22Rv1 (cell line): ENCODE results near the gene RWDD2A.

Source experiments
- CTCF ChIP-seq: fragments of 450-650 bp; IDR thresholded peaks from 2 replicates; pipeline ENCODE4 v1.5.1; 2017; ENCODE audit warnings: mild to moderate bottlenecking
- ZFX ChIP-seq: fragments of 450-650 bp; IDR thresholded peaks from 2 replicates; pipeline ENCODE4 v1.6.1; 2017; ENCODE audit warnings: antibody characterized with exemption, borderline replicate concordance

- TF ChIP-seq CTCF (no peak), ZFX (no peak)
Measured at GRCh38 chr6:83155794-83156193, 37.4 kb upstream of the RWDD2A start.
